ENCODE measurements around the gene FAU. TPM values are rescaled to one million over a fixed set of nuclear protein-coding genes. Genes with fewer than 3 reads are reported as not detected.

Gene FAU
- total and polyA plus RNA-seq, 2 of the 13 experiments (the other 11 are each of a cell fraction or from before 2014, with no cell fraction given) = 374 to 869 TPM

GRCh38 chr11:65072631-65072966, 49.3 kb downstream of the FAU start:
- BruUV-seq (replicated peaks) = no TSS peak
- no peaks in the 10 kb centered on the region for H3K79me2 ChIP-seq (ENCODE audit: insufficient read depth, low read length)
- peak overlapping the region; percentile 21 for H3K4me2 ChIP-seq (ENCODE audit: low read depth, low read length)
- intact Hi-C loops (cut with micrococcal nuclease; ENCODE audit: unreplicated experiment) = no loop called here
- H3K9ac ChIP-seq (ENCODE audit: insufficient read depth, low read depth, low read length) = no peak overlapping the region
- in situ Hi-C loops (cut with HindIII; ENCODE audit: extremely low pct_ligation_motif_present, low pct_unique_long_range_greater_than_20kb) = no loop called here
- no peak overlapping the region for H2AFZ ChIP-seq (ENCODE audit: low read length)
- ChIA-PET POLR2A (interaction anchor here (0.6 to 1.7 kb wide), 6 partner anchors 15 to 62 kb away, joined by 3 to 6 read pairs (median 3); partner anchors contain the start of genes ARL2, NAALADL1, SAC3D1 and SYVN1), CTCF (ENCODE audit: low intra/inter-chr PET ratio, low total read pairs) (no interaction called here)
- no peak overlapping the region for H3K4me3 ChIP-seq (replicated peaks in 1 of 3; ENCODE audit: insufficient read depth in 1 of 3, low read depth in 2 of 3, low read length in 3 of 3)
- TF ChIP-seq FOXO4 (CRISPR knock-in tag; conservative IDR thresholded peaks at IDR 0.05) = no peak
- TF ChIP-seq FOXA1 (IDR thresholded peaks at IDR 0.05) = no peak
- peak; percentile 62 for TF ChIP-seq FOXA1 (CRISPR knock-in tag; IDR thresholded peaks at IDR 0.05)
- 0 out of 2 replicates have a peak, but pooled peaks have one; percentile 2 for TF ChIP-seq STAG1 (CRISPR knock-in tag; IDR thresholded peaks at IDR 0.05)
- 0 out of 2 replicates have a peak, but pooled peaks have one; percentile 11 for TF ChIP-seq SAP130 (CRISPR knock-in tag; IDR thresholded peaks at IDR 0.05; ENCODE audit: low read depth)
- 0 out of 2 replicates have a peak, but pooled peaks have one; percentile 17 for TF ChIP-seq ZNF292 (CRISPR knock-in tag; IDR thresholded peaks at IDR 0.05; ENCODE audit: borderline replicate concordance, low read depth)
- no peak for TF ChIP-seq RNF219 (CRISPR knock-in tag; IDR thresholded peaks at IDR 0.05)
- TF ChIP-seq TBP (CRISPR knock-in tag; IDR thresholded peaks at IDR 0.05) = no peak
- TF ChIP-seq ATF7-NPFF (CRISPR knock-in tag; IDR thresholded peaks at IDR 0.05; ENCODE audit: low read depth) = no peak
- peak; percentile 71 for TF ChIP-seq FOXA3 (CRISPR knock-in tag; IDR thresholded peaks at IDR 0.05)
- TF ChIP-seq BRCA1 (CRISPR knock-in tag; IDR thresholded peaks at IDR 0.05) = no peak
- no peak for TF ChIP-seq GRHL1 (CRISPR knock-in tag; conservative IDR thresholded peaks at IDR 0.05)
- no peak for TF ChIP-seq SMAD1 (CRISPR knock-in tag; IDR thresholded peaks at IDR 0.05; ENCODE audit: borderline replicate concordance, low read depth)
- no peaks in the 10 kb centered on the region for H3K27me3 ChIP-seq (ENCODE audit: control insufficient read depth in 1 of 2, insufficient read depth in 2 of 2, low read length in 2 of 2)
- no peak for DNase-seq (ENCODE audit: low spot score)
- no peak overlapping the region for H3K27ac ChIP-seq (ENCODE audit: extremely low read length, insufficient read depth, low read length)
- peak; percentile 66 for ATAC-seq
- no peaks in the 10 kb centered on the region for H3K9me3 ChIP-seq (ENCODE audit: low read length)
- WGBS (ENCODE audit: low lambda C conversion rate) = no CpG with 5 or more reads among the region's 1 CpG
- no peaks in the 10 kb centered on the region for H4K20me1 ChIP-seq (ENCODE audit: insufficient read depth, low read length)
- H3K4me1 ChIP-seq (ENCODE audit: insufficient read depth, low read length) = peaks cover 17% of the 10 kb centered on the region
- FAIRE-seq = no peak
- peaks cover 4 to 6% of the 10 kb centered on the region in 2 experiments; a peak in 3 of 5 replicates for H3K36me3 ChIP-seq (replicated peaks in 1 of 2; ENCODE audit: control insufficient read depth in 1 of 2, insufficient read depth in 2 of 2, low read length in 2 of 2)

Data from HepG2 (cell line).